ENCODE measurements around the gene TTBK1. TPM values are rescaled to one million over a fixed set of nuclear protein-coding genes. Genes with fewer than 3 reads are reported as not detected.

The TTBK1 gene
- total RNA-seq, 4 donors from 2014 or later: 0.13 TPM; not detected in 3

GRCh38 chr6:43207286-43207685, 36.0 kb upstream of the TTBK1 start:
- no peak overlapping the region for H3K4me3 ChIP-seq
- H3K9me3 ChIP-seq: no peaks in the 10 kb centered on the region
- no peak for DNase-seq
- H3K4me1 ChIP-seq: no peaks in the 10 kb centered on the region
- no peak for TF ChIP-seq POLR2A (IDR thresholded peaks at IDR 0.05)
- TF ChIP-seq CTCF (IDR thresholded peaks at IDR 0.05): no peak
- 73 to 78% methylated on average over 2 of the region's 2 CpGs for WGBS, 2 donors
- intact Hi-C loops (cut with DNase I): no loop called here
- H3K27me3 ChIP-seq: no peaks in the 10 kb centered on the region
- H3K36me3 ChIP-seq: peaks cover 5 to 56% (median 8%) of the 10 kb centered on the region in 3 donors
- H3K27ac ChIP-seq: no peak overlapping the region

GRCh38 chr6:43211955-43212354, 31.3 kb upstream of the TTBK1 start:
- intact Hi-C loops (cut with DNase I): no loop called here
- no peak overlapping the region for H3K4me3 ChIP-seq
- WGBS, 2 donors: 81 to 94% methylated on average over 1 of the region's 1 CpG
- no peaks in the 10 kb centered on the region for H3K9me3 ChIP-seq
- no peak for DNase-seq
- TF ChIP-seq CTCF (IDR thresholded peaks at IDR 0.05) (no peak), POLR2A (IDR thresholded peaks at IDR 0.05) (no peak)
- no peaks in the 10 kb centered on the region for H3K27me3 ChIP-seq
- no peak overlapping the region for H3K27ac ChIP-seq
- no peaks in the 10 kb centered on the region for H3K4me1 ChIP-seq
- H3K36me3 ChIP-seq: peaks cover 6 to 54% (median 6%) of the 10 kb centered on the region in 3 donors

- TF ChIP-seq POLR2A (IDR thresholded peaks at IDR 0.05): no peak
- TF ChIP-seq CTCF (IDR thresholded peaks at IDR 0.05): no peak
- 100% methylated on average over 6 of the region's 11 CpGs; no CpG with 5 or more reads in 1 of the 2 donors for WGBS, 2 donors
- H3K36me3 ChIP-seq: peaks cover 6 to 65% (median 6%) of the 10 kb centered on the region in 3 donors
Observed at GRCh38 chr6:43213431-43213830, 29.9 kb upstream of the TTBK1 start.

GRCh38 chr6:43215066-43215465, 28.2 kb upstream of the TTBK1 start:
- Histone ChIP-seq H3K4me1 (no peaks in the 10 kb centered on the region), H3K9me3 (no peaks in the 10 kb centered on the region), H3K36me3 (peaks cover 6 to 76% (median 6%) of the 10 kb centered on the region in 3 donors), H3K27ac (no peak overlapping the region), H3K27me3 (no peaks in the 10 kb centered on the region), H3K4me3 (no peak overlapping the region)
- intact Hi-C loops (cut with DNase I): no loop called here
- WGBS, 2 donors: 96 to 99% methylated on average over 8 of the region's 8 CpGs
- TF ChIP-seq CTCF (IDR thresholded peaks at IDR 0.05): no peak
- TF ChIP-seq POLR2A (IDR thresholded peaks at IDR 0.05): no peak
- no peak for DNase-seq

More at GRCh38 chr6:43213431-43213830, 29.9 kb upstream of the TTBK1 start:
- H3K9me3 ChIP-seq: no peaks in the 10 kb centered on the region
- no peaks in the 10 kb centered on the region for H3K27me3 ChIP-seq
- no peak overlapping the region for H3K4me3 ChIP-seq
- DNase-seq: no peak
- no peaks in the 10 kb centered on the region for H3K4me1 ChIP-seq
- intact Hi-C loops (cut with DNase I): no loop called here
- no peak overlapping the region for H3K27ac ChIP-seq

GRCh38 chr6:43216200-43216599, 27.1 kb upstream of the TTBK1 start:
- Histone ChIP-seq H3K27ac (no peak overlapping the region), H3K9me3 (no peaks in the 10 kb centered on the region), H3K4me3 (no peak overlapping the region), H3K4me1 (peaks cover 0 to 3% (median 0%) of the 10 kb centered on the region in 3 donors), H3K36me3 (peaks cover 6 to 87% (median 14%) of the 10 kb centered on the region in 3 donors), H3K27me3 (no peaks in the 10 kb centered on the region)
- intact Hi-C loops (cut with DNase I): no loop called here
- TF ChIP-seq POLR2A (IDR thresholded peaks at IDR 0.05) (no peak), CTCF (IDR thresholded peaks at IDR 0.05) (no peak)
- WGBS, 2 donors: 93 to 94% methylated on average over 8 to 10 of the region's 12 CpGs
- DNase-seq: no peak
